ENCODE measurements around the gene RGR. TPM values are rescaled to one million over a fixed set of nuclear protein-coding genes. Genes with fewer than 3 reads are reported as not detected.

The RGR gene
- polyA plus RNA-seq, 2 of the 4 experiments (the other 2 are of a cell fraction) = not detected

- DNase-seq (ENCODE audit: low read depth in 1 of 2, low spot score in 1 of 2) (no peak), FAIRE-seq (no peak), ATAC-seq (no peak)
- CTCF ChIA-PET = interaction anchor here (0.9 kb wide), 1 partner anchor 13 kb away, joined by 4 read pairs; no protein-coding TSS in a partner anchor
- POLR2A ChIA-PET = no interaction called here
- WGBS (ENCODE audit: missing lambda C conversion rate) = 72% methylated on average over 47 of the region's 52 CpGs
- Histone ChIP-seq H3K4me3 (no peak overlapping the region), H3K9me3 (no peaks in the 10 kb centered on the region), H3K27ac (no peak overlapping the region), H3K4me2 (no peak overlapping the region), H3K4me1 (no peaks in the 10 kb centered on the region)
- no peak for TF ChIP-seq NFE2L2 (conservative IDR thresholded peaks at IDR 0.05; ENCODE audit: low read length)
- no peak for TF ChIP-seq POLR2AphosphoS2 (conservative IDR thresholded peaks at IDR 0.05; ENCODE audit: low read length)
- TF ChIP-seq CEBPB (IDR thresholded peaks at IDR 0.05) = no peak
- no peak for TF ChIP-seq RARB (CRISPR knock-in tag; IDR thresholded peaks at IDR 0.05)
- TF ChIP-seq HMGXB4 (CRISPR knock-in tag; IDR thresholded peaks at IDR 0.05; ENCODE audit: borderline replicate concordance) = no peak
- no peak for TF ChIP-seq TP53 (CRISPR knock-in tag; IDR thresholded peaks at IDR 0.05)
- TF ChIP-seq, protein P1, sequence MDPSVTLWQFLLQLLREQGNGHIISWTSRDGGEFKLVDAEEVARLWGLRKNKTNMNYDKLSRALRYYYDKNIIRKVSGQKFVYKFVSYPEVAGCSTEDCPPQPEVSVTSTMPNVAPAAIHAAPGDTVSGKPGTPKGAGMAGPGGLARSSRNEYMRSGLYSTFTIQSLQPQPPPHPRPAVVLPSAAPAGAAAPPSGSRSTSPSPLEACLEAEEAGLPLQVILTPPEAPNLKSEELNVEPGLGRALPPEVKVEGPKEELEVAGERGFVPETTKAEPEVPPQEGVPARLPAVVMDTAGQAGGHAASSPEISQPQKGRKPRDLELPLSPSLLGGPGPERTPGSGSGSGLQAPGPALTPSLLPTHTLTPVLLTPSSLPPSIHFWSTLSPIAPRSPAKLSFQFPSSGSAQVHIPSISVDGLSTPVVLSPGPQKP (IDR thresholded peaks at IDR 0.05; ENCODE audit: low read depth, low read length) = no peak
- no peak for TF ChIP-seq ZNF302 (CRISPR knock-in tag; IDR thresholded peaks at IDR 0.05)
- no peak for TF ChIP-seq MAZ (IDR thresholded peaks at IDR 0.05; ENCODE audit: borderline replicate concordance, low read depth, low read length)
- TF ChIP-seq ZFP36 (IDR thresholded peaks at IDR 0.05; ENCODE audit: borderline replicate concordance, partially characterized antibody) = no peak
- no peak for TF ChIP-seq NR3C1 (IDR thresholded peaks at IDR 0.05)
- no peak for TF ChIP-seq ZSCAN20 (CRISPR knock-in tag; IDR thresholded peaks at IDR 0.05)
- TF ChIP-seq ATOH8 (CRISPR knock-in tag; IDR thresholded peaks at IDR 0.05; ENCODE audit: low read depth) = no peak
- TF ChIP-seq FOSL2 (IDR thresholded peaks at IDR 0.05) = no peak
- TF ChIP-seq FOSL2 (CRISPR knock-in tag; IDR thresholded peaks at IDR 0.05) = no peak
- TF ChIP-seq, protein P2, sequence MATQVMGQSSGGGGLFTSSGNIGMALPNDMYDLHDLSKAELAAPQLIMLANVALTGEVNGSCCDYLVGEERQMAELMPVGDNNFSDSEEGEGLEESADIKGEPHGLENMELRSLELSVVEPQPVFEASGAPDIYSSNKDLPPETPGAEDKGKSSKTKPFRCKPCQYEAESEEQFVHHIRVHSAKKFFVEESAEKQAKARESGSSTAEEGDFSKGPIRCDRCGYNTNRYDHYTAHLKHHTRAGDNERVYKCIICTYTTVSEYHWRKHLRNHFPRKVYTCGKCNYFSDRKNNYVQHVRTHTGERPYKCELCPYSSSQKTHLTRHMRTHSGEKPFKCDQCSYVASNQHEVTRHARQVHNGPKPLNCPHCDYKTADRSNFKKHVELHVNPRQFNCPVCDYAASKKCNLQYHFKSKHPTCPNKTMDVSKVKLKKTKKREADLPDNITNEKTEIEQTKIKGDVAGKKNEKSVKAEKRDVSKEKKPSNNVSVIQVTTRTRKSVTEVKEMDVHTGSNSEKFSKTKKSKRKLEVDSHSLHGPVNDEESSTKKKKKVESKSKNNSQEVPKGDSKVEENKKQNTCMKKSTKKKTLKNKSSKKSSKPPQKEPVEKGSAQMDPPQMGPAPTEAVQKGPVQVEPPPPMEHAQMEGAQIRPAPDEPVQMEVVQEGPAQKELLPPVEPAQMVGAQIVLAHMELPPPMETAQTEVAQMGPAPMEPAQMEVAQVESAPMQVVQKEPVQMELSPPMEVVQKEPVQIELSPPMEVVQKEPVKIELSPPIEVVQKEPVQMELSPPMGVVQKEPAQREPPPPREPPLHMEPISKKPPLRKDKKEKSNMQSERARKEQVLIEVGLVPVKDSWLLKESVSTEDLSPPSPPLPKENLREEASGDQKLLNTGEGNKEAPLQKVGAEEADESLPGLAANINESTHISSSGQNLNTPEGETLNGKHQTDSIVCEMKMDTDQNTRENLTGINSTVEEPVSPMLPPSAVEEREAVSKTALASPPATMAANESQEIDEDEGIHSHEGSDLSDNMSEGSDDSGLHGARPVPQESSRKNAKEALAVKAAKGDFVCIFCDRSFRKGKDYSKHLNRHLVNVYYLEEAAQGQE (IDR thresholded peaks at IDR 0.05) = no peak
- no peak for TF ChIP-seq GATA3 (IDR thresholded peaks at IDR 0.05; ENCODE audit: borderline replicate concordance)
Measured at GRCh38 chr10:84237199-84238051, 7.4 kb upstream of the RGR start.

DNA sequence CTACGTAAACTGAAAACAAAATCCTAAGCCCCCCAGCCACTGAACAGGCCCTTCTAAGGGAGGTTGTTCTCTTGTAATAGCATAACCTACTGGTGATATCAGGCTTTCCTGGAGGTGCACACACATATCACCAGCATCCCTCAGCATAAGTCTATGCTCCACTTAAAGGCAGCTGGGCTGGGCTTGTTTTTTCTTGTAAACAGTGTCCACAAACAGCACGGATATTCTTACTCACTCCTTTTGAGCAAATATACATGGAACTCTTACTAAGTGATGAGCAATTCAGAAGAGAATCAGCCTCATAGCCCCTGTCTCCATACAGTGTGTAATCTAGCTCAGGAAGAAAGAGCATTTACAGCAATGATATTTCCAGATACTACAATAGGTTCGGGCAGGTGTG is 5.9 kb upstream of the RGR start:
- POLR2A ChIA-PET = no interaction called here
- Histone ChIP-seq H3K4me2 (no peak overlapping the region), H3K4me3 (no peak overlapping the region), H3K9me3 (no peaks in the 10 kb centered on the region), H3K27ac (no peak overlapping the region), H3K4me1 (no peaks in the 10 kb centered on the region)
- no peak for FAIRE-seq
- no peak for DNase-seq (ENCODE audit: low read depth in 1 of 2, low spot score in 1 of 2)
- no peak for TF ChIP-seq TP53 (CRISPR knock-in tag; IDR thresholded peaks at IDR 0.05)
- no peak for TF ChIP-seq HES2 (IDR thresholded peaks at IDR 0.05)
- no peak for TF ChIP-seq FOXS1 (CRISPR knock-in tag; IDR thresholded peaks at IDR 0.05)
- TF ChIP-seq ZFP36 (IDR thresholded peaks at IDR 0.05; ENCODE audit: borderline replicate concordance, partially characterized antibody) = no peak
- TF ChIP-seq HEYL (CRISPR knock-in tag; IDR thresholded peaks at IDR 0.05) = no peak
- TF ChIP-seq, protein P1 (IDR thresholded peaks at IDR 0.05; ENCODE audit: low read depth, low read length) = no peak
- TF ChIP-seq CBX2 (IDR thresholded peaks at IDR 0.05; ENCODE audit: borderline replicate concordance, low read depth) = no peak
- no peak for TF ChIP-seq BCL3 (IDR thresholded peaks at IDR 0.05)
- no peak for TF ChIP-seq CEBPB (IDR thresholded peaks at IDR 0.05)
- no peak for TF ChIP-seq RAD21 (conservative IDR thresholded peaks at IDR 0.05 in 1 of 2, IDR thresholded peaks at IDR 0.05 in 1 of 2)
- peak; percentile 30 to 52; a peak in 3 of 6 replicates for ATAC-seq
- 27% methylated on average over 3 of the region's 3 CpGs for WGBS (ENCODE audit: missing lambda C conversion rate)
- CTCF ChIA-PET = interaction anchor here (0.7 to 1.4 kb wide), 3 partner anchors 11 to 299 kb away, joined by 3 to 5 read pairs (median 3); no protein-coding TSS in a partner anchor

Measured in A549 (cell line).